NOMO-1 treated with DMSO at 0.1 percent for 48 hours (cell line): ENCODE measurements around the gene FCN2.

ENCODE experiments used
- DNase-seq: peaks from one replicate; lab custom pipeline; 2025; ENCODE audit not compliant: unreplicated experiment; lab: John Stamatoyannopoulos, UW

The FCN2 gene

DNA sequence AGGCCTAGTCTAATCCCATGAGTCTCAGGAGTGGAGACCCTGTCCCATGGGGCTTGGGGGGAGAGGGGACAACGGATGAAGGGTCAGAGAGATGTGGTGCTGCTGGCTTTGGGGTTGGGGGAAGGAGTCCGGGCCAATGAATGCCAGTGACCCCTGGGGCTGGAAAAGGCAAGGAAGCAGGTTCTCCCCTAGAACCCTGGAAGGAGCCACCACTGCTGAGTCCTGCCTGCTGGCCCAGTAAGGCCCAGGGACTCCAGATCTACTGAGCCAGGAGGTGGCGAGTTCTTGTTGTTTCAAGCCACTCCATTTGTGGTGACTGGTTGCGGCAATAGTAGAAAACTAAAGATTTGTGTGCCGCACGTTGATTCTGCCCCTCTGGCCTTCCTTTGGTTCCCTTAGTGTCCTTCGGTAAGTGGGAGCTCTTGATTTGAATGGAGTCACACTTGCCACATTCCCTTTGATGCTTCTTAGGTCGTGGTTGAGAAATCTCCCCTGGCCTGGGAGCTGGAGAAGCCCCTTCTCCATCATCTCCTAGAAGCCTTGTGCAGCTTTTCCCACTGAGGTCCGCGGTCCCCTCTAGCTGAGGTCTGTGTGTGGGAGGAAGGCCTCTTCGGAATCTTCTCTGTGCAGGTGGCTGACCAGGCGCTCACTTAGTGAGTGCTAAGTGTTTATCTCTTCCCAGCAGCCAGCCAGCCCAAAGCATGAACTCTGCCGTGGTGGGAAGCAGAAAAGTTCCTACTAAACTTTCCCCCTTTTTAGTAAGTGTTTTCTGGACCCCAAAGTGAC is 28.1 kb downstream of the FCN2 start:
- no peak for DNase-seq

- no peak for DNase-seq
These were observed 29.2 kb downstream of the FCN2 start for GRCh38 chr9:134909511-134910481.

- no peak for DNase-seq
These were observed 31.7 kb downstream of the FCN2 start for GRCh38 chr9:134912126-134912840.

- no peak for DNase-seq
These were observed 32.6 kb downstream of the FCN2 start for GRCh38 chr9:134913041-134913712.

GRCh38 chr9:134913713-134914500 is 33.3 kb downstream of the FCN2 start:
- no peak for DNase-seq

GRCh38 chr9:134914501-134914834 is 33.9 kb downstream of the FCN2 start:
- DNase-seq: no peak

GRCh38 chr9:134915046-134915985 is 34.7 kb downstream of the FCN2 start:
- no peak for DNase-seq

DNA sequence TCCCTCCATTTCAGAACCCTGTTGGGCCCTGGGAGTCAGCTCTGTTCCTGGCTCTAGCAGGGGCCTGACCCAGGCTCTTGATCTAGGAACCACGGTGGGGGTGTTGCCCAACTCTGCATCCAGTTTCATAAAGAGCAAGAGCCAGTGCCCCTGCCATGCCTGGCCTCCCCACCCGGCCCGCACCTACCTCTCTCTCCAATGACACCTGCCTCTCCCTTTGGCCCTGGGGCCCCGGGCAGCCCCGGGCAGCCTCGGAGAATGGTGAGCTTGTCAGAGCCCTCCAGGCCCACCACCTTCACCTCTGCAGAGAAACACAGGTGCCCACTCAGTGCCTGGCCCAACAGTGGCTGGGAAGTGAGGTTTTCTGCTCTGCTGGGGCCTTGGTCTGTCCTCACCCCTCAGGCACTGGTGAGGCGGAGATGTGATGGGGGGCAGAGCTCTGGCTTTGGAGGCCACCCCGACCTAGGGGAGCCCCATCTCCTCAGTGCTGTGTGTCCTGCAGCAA is 35.6 kb downstream of the FCN2 start:
- DNase-seq: no peak

DNA sequence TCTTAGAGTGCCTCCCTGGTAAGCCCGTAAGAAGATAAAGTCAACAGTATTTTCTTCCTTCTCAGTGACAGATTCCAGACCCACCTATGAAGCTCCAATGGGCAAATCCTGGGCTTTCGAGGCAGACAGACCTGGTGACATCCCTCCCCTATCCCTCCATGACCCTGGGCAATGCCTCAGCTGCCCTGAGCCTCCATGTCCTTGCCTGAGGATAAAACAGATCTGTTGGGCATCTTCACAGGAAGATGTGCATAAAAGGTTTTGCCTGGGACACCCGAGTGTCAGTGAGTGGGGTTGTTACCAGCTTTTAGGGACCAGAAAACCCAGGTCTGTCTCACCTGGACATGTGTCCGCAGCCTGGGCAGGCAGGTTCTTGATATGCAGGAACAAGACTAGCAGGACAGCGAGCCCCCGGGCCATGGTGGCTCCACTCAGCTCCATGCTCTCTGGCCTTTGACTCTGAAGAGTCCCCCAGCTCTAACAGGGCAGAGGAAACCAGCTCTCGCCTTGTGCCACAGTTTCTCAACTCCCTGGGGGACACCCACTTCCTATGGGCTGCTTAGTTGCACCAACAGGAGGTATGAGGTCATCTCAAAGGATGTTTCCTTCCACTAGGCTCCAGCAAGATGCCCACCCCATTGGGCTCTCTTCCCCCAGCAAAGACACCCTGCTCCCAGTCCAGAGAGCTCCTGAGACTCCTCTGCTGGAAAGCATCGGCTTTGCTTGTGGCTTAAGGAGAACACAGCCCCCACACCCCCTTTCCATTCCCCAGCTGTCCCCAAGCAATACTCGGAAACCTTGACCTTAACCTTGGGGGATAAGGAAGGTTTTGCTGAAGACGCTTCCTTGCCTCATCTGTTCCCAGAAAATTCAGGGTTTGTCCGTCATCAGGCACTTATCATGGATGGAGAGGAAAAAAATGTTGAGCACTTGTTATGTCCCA is 37.1 kb downstream of the FCN2 start, which contains the start of gene FCN1:
Gene FCN1, minus strand, starts transcription at position 482 of the 943 bp plus-strand sequence. Its CDS starts 41 bp downstream, at position 441.
- peak; percentile 40 for DNase-seq

- no peak for DNase-seq
These were observed 38.0 kb downstream of the FCN2 start for GRCh38 chr9:134918646-134919045.

GRCh38 chr9:134919303-134919702 is 38.7 kb downstream of the FCN2 start:
- peak; percentile 91 for DNase-seq

DNA sequence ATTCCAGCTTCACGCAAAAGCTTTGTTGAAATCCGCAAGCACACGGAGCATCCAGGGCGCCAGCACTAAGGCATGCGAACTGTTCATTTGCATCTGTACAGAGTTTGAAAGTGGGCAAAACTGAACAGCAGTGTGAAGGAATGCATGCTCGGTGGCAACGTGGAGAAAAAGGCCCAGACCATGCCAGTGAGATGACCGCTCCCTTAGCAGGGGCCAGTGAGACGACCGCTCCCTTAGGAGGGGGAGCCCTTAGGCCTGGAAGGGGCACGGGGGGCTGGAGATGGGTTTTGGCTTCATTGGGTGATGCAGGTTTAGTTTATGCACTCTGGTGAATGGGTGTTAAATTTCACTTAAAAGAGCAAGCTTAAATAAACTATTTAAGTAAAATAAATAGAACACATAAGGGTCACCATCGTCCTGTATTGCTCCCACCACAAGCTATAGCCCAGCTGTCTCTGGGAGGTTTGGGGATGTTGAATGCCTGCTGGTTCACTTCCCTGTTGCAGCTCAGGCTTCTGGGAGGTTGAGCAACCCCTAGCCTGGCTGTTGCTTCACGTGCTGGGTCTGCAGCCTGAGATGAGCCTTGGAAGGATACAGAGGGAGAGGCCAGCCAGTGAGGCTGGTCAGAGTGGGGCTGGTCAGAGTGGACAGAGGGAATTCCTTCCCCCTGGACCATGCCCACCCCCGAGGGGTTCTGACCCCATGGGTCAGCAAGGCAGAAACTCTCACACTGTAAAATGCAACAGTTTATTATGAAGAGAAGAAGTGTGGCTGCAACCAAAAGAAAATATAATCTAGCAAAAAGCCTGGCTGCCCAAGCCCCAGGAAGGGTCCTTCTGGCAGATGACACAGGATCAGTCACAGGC is 41.7 kb downstream of the FCN2 start:
- peak; percentile 86 for DNase-seq

DNA sequence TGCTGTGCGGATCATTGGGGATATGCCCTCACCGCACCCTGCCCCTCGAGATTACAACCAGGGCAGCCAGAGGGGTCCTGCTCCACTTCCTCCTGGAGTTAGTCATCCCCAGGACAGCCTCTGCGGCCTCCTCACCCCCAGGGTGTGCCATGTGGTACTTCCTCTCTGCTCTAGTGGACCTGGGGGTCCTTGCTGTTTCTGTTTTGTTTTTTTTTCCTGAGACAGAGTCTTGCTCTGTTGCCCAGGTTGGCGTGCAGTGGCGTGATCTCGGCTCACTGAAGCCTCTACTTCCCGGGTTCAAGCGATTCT is 42.3 kb downstream of the FCN2 start:
- DNase-seq: peak; percentile 73

GRCh38 chr9:134923466-134923865 is 42.9 kb downstream of the FCN2 start:
- DNase-seq: no peak

DNA sequence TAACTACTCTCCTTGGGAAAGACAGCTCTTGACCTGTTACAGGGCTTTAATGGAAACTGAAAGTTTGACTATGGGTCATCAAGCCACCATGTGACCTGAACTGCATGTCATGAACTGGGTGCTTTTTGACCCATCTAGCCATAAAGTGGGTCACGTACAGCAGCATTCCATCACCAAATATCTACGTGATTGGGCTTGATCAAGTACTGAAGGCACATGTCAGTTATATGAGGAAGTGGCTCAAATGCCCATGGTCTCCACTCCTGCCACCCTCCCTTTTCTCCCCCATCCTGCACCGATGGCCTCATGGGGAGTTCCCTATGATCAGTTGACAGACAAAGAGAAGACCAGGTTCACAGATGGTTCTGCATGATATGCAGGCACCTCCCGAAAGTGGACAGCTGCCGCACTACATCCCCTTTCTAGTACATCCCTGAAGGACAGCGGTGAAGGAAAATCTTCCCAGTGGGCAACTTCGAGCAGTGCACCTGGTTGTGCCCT is 44.5 kb downstream of the FCN2 start:
- peak; percentile 31 for DNase-seq

DNA sequence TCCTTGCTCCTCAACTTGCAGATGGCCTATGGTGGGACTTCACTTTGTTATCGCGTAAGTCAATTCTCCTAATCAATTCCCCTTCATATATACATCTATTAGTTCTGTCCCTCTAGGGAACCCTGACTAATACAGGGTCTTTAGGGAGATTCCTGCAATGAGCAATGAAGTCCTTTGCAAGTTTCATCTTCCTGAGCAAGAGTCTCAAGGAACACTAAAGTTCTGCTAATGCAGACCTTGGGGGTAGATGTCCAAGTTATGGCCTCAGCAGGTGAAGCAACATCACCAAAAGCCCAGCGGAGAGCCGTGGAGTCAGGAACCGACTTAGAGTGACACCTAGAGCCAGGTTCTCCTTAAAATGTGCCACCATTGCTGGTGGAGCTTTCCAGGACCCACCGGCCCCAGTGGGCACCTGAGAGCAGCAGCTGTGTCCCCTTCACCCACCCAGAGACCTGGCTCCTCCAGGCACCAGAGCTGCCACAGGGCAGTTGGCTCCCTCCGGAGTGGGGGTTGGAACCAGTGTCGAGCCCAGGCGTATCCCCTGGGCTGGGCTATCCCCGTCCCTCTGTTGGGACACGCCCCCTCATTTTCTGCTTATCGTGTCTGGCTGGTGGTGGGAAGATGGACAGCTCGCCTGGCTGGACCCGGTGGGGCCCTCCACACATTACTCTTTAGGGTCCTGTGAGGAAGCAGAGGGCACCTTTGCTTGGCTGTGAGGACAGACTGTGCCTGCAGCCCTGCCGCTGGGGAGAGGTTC is 48.0 kb downstream of the FCN2 start:
- no peak for DNase-seq
